ENCODE data around the gene ENOPH1.

Gene ENOPH1

DNA sequence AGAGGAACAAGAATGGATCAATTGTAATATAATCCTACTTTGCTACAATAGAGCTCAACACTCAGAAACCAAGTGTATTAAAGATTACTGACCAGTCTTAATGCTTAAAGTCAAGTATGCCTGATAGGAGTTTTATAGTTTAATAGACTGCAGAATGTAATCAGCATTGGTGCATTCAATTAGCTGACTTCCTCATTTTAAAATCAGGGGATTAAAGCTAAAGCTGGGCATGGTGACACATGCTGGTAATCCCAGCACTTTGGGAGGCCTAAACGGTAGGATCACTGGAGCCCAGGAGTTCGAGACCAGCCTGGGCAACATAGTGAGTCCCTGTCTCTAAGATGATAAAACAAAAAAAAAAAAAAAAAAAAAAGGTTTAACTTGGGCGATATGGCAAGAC is 10.9 kb upstream of the ENOPH1 start:
- H3K27ac ChIP-seq = no peak overlapping the region
- no peak overlapping the region for H3K4me3 ChIP-seq
- DNase-seq (ENCODE audit: low spot score) = no peak
- TF ChIP-seq CTCF (IDR thresholded peaks at IDR 0.05) = no peak

DNA sequence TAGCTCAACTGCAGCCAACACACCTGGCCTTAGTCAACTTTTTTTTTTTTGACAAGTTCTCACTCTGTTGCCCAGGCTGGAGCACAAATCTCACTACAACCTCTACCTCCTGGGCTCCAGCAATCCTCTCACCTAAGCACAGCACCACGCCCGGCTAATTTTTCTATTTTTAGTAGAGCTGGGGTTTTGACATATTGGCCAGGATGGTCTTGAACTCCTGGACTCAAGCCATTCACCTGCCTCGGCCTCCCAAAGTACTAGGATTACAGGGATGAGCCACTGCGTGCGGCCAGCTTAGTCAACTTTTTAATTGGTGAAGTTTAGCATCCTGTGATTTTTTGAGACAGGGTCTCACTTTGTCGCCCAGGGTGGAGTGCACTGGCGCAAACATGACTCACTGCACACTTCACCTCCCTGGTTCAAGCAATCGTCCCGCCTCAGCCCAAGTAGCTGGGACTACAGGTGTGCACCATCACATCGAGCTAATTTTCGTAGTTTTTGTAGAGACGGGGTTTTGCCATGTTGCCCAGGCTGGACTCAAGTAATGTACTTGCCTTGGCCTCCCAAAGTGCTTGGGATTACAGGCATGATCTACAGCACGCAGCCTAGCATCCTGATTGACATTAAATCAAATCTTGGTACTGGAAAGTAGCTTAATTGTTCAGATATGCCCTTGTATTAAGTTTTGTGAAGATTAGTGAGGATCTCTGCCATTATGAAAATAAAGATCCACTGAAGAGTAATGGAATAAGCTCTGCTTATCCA is 8.4 kb upstream of the ENOPH1 start:
- TF ChIP-seq CTCF (IDR thresholded peaks at IDR 0.05) = no peak
- no peak for DNase-seq (ENCODE audit: low spot score)
- H3K27ac ChIP-seq = no peak overlapping the region
- H3K4me3 ChIP-seq = no peak overlapping the region

DNA sequence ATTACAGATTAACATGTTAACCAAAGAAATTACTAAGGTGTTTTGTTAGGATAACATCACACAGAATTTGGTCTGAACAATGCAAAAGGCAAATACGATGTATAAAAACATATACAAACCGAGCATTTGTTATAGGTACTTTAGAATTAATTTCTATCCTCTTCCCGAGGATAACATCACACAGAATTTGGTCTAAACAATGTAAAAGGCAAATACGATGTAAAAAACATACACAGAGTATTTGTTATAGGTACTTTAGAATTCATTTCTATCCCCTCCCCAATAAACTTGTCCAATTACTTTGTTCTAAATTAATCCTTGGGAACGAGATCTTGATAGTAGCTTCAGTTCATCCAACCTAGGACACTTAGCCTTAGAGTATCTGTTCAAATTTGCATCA is 7.8 kb upstream of the ENOPH1 start:
- no peak for DNase-seq (ENCODE audit: low spot score)

GRCh38 chr4:82423245-82424054 is 6.9 kb upstream of the ENOPH1 start:
- H3K4me3 ChIP-seq = no peak overlapping the region
- no peak for DNase-seq (ENCODE audit: low spot score)
- TF ChIP-seq CTCF (IDR thresholded peaks at IDR 0.05) = no peak
- no peak overlapping the region for H3K27ac ChIP-seq

More for the DNA sequence above, 7.8 kb upstream of the ENOPH1 start:
- H3K27ac ChIP-seq = no peak overlapping the region
- no peak for TF ChIP-seq CTCF (IDR thresholded peaks at IDR 0.05)
- H3K4me3 ChIP-seq = no peak overlapping the region

GRCh38 chr4:82425478-82425877 is 4.9 kb upstream of the ENOPH1 start:
- Histone ChIP-seq H3K27ac (no peak overlapping the region), H3K4me3 (no peak overlapping the region)
- DNase-seq (ENCODE audit: low spot score) = no peak
- no peak for TF ChIP-seq CTCF (IDR thresholded peaks at IDR 0.05)

DNA sequence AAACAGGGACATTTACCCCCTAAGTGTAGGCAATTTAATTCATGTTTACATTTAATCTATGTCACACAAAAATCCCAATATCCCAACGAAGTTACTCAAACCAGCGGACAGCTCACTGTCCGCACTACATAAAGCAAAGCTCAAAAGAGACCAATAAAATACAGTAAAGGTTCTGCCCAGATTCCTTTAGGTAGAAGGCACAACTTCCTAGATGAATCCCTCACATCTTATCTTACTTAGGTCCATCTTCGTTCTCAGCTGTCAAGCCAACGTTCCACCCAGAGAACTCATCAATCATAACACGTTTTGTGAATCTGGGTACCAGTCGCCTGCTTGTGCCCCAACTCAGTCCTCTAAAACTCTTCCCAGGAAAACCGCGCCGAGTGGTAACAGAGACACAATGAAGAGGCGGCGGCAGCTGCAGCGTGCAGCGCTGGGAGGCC is 1.8 kb upstream of the ENOPH1 start:
- H3K4me3 ChIP-seq = peak overlapping the region; percentile 97
- peak overlapping the region; percentile 86 to 98 for H3K27ac ChIP-seq

More for the DNA sequence above, 1.8 kb upstream of the ENOPH1 start:
- no peak for DNase-seq (ENCODE audit: low spot score)
- no peak for TF ChIP-seq CTCF (IDR thresholded peaks at IDR 0.05)

All from coronary artery (tissue), 2 donors.